ENCODE results near the gene RPS6KA4.
"Not testable (repeated sequence)": the region's sequence is repeated elsewhere in the genome, so short reads cannot be mapped to it uniquely, and the experiment has no call there.

The RPS6KA4 gene

GRCh38 chr11:64391839-64392238, 32.9 kb downstream of the RPS6KA4 start:
- no peak for DNase-seq

DNA sequence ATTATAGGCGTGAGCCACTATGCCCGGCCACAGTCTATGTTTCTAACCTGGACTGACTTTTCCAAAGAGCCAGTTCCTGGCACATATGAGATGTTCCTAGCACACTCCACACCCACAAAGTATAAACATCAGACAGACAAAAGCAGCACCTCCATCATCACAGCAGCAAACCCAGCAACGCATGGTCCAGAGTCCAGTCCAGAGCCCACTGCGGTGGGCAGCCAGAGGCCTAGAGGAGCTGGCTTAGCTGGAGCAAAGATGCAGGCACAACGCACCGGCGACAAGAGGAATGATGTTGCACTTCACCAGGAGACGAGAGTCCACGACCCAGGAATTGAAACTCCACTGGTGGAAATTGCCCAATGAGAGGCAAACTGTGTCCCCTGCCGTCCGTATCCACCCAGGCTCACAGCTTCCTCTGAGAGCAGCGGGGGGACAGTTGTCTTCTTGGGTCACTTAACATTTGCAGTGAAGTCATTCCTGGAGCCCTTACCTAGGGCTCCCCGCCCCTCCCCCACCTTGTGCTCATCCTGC, 36.6 kb downstream of the RPS6KA4 start:
- DNase-seq = no peak

GRCh38 chr11:64396079-64396591, 37.2 kb downstream of the RPS6KA4 start:
- no peak for DNase-seq

DNA sequence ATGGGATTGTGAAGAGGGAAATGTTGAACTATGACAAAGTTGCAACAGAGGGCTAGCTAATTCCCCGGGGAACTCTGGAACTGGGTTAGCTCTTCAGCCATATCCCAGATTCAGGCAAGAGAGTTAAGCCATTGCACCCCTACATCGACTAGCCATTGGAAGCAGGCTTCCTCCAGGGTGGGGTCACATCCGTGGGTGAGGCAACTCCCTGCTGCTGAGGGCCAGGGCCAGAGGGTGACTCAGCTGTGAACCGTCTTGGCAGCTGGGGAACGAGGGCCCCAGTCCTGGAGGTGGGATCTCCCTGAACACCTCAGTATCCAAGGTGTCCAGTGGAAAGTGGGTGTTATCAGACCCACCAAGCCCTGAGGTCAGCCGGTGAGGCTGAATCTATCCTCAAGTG, 41.1 kb downstream of the RPS6KA4 start:
- peak in 1 of 2 donors; percentile 19 for DNase-seq

DNA sequence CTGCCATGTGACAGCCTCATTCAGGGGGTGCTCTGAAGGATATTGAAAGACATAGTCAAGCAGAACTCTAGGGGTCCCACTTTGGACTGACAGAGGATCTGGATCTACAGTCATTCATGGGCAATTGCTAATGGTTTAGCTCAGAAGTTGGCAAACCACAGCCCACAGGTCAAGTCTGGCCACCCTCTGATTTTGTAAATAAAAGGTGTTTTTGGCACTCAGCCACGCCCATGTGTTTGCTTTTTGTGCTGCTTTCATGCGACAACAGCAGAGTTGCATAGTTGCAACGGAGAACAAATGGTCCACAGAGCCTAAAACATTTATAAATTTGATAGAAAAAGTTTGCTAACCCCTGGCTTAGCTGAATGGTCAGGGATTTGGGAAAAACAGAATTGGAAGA, 41.7 kb downstream of the RPS6KA4 start:
- no peak for DNase-seq

GRCh38 chr11:64401775-64402174, 42.8 kb downstream of the RPS6KA4 start:
- no peak for DNase-seq

DNA sequence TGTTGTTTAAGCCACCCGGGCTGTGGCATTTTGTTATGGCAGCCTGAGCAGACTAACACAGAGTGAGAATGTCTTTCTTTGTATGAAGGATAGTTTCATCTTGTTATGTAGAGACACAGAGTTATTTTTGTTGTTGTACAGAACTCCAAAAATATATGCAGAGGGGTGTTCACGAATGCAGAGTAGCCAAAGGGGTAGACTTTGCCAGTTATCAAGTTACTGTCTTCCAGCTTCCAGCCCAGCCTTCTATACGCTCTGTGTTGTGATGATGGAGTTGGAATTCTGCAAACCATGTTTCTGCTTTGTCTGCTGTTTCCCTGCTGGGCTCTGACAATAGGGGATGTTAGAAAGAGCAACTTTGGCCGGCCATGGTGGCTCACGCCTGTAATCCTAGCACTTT, 44.1 kb downstream of the RPS6KA4 start:
- DNase-seq = no peak

- DNase-seq = no peak
Observed at GRCh38 chr11:64406221-64406946, 47.4 kb downstream of the RPS6KA4 start.

- DNase-seq = no peak
Observed at GRCh38 chr11:64407221-64407620, 48.3 kb downstream of the RPS6KA4 start.

GRCh38 chr11:64407630-64408029, 48.7 kb downstream of the RPS6KA4 start:
- DNase-seq = no peak

DNA sequence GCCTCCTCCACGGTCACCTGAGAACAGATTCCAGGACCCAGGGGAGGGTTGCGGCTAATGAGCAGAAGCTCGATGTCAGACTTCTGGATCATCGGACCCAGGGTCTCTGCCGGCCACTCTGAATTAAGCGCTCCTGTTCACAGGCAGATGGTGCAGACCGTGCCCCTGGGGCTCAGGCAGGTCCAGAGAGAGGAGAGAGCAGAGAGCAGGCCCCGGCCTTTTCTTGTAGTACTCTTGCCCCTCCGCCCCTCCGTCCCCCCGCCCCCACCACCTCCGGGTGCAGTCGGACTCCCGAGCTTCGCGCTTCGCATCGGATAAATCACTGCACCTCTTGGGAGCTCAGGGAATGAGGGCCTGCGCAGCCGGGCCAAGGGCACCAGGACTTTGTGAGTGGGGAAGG, 50.3 kb downstream of the RPS6KA4 start:
- no peak for DNase-seq

DNA sequence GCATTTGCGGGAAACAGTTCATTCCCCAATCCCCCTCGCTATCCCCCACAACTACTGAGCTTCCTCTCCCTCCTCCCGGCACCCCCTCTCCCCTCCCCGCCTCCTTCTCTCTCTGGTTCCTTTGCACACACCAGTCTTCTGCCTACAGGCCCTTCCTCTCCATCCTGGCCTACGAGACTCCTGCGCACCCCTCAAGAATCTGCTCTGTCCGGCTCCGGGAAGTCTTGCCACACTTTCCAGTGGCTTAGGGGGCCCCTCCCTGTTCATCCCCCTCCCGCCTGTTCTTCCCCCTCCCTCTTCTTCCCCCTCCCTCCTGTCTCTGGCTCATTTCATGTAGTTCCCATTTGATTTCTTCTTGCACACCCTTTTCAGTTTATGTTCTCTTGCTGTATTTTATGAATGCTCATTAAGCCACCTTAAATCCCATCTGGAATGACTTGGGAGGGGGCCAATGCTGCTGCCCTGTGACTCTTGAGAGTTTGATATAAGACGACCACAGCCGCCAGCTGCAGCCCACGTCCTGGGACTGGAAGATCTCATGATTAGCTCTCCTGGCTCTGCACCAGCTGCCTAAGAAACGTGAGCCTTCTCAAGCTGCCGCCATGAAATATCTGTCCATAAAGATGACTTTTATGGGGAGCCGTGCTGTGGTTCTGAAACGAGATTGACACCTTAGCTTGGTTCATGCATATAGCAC, 50.9 kb downstream of the RPS6KA4 start:
- no peak for DNase-seq

DNA sequence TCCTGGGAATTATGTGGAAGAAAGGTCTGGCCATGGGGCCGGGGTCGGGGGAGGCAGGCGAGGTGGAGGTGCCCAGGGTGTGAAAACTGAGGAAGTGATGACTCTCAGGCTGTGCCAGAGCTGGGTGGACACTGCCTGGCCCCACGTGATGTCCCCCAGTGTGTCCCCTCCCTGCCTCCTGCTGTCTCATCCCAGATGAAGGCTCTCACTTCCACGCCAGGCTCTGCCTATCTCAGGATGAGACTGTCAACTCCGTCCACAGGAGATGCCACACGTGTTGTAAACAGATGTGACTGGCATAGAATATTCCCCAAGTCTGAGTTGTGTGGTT, 51.4 kb downstream of the RPS6KA4 start:
- DNase-seq = no peak

DNA sequence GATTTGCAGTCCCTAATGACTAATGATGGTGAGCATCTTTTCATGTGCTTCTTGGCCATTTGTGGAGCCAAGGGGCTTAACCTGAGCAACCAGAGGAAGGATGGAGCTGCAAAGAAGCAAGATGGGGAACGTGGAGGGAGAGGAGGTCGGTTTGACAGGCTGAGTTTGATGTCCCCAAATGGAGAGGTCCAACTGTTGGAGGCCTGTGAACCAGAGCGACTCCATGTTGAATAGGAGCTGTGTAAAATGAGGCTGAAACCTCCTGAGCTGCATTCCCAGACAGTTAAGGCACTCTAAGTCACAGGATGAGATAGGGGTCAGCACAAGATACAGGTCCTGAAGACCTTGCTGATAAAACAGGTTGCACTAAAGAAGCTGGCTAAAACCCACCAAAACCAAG, 54.5 kb downstream of the RPS6KA4 start:
- DNase-seq = no peak

DNA sequence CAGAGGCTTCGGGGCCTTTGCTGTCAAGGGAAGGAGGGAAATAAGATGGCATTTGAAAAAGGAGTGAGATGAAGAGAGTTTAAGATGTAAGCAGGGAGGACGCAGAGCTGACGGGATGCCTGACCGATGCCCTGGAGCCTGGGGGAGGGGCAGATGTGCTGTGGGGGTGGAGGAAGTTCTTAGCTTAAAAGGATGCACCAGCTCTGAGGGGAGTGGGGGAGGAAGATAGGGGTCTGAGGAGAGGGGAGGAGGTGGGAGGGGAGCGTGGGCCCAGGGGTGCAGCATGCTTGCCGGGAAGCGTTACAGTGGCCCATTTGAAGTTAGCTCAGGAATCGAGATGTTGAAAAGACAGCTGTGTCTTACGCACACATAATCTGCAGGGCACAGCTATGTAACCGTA, 56.3 kb downstream of the RPS6KA4 start:
- no peak for DNase-seq

DNA sequence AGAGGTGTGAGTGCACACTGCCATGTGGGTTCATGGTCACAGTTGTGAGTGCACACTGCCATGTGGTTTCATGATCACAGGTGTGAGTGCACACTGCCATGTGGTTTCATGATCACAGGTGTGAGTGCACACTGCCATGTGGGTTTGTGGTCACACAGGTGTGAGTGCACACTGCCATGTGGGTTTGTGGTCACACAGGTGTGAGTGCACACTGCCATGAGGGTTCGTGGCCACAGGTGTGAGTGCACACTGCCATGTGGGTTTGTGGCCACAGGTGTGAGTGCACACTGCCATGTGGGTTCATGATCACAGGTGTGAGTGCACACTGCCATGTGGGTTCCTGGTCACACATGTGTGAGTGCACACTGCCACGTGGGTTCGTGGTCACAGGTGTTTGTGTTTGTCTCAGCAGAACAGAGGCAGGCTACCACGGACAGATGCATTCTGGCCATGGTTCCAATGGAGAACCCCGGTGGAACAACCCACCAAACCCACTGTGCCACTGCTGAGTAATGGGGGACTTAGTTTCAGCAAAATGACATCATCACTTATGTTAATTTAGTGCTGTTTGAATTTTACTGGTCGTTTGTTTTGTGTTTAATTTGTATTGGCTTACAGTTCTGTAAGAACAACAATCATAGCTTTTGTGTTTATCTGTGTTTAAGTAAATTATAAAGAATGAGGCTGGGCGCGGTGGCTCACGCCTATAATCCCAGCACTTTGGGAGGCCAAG, 57.2 kb downstream of the RPS6KA4 start:
- DNase-seq = no peak

GRCh38 chr11:64418233-64418632, 59.3 kb downstream of the RPS6KA4 start:
- not testable (repeated sequence) for DNase-seq

DNA sequence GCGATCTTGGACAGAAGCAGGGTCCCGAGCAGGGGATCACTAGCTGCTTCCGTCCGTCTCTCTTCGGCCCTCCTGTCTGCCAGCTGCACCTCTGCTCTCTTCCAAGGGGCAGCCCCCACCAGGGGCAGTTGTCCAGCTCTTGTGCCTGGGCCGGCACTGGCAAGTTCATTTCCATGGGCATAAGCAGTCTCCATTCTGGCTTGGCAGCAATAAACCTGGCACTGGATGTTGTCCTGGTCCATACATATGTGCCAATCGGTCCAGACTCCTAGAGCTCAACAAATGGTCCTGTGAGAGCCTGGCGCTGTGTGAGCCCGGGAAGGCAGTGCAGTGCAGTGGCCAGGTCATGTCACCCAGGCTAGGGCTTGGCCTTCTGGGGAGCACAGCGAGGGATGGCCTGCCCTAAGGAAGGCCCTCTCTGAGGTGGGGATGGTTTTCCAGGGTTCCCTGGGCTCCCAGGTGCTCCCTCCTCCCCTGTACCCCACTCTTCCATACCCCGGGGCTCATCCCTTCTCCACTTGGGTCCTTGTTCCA, 60.4 kb downstream of the RPS6KA4 start:
- DNase-seq = no peak

GRCh38 chr11:64419818-64420485, 61.0 kb downstream of the RPS6KA4 start:
- no peak for DNase-seq
